Fibroblast of the conjunctiva (primary cell): ENCODE measurements around the gene IL7R.
"Not testable (repeated sequence)": the region's sequence is repeated elsewhere in the genome, so short reads cannot be mapped to it uniquely, and the experiment has no call there.

ENCODE experiments used
- DNase-seq: peaks from one replicate; pipeline ENCODE4 v3.0.0-alpha.2; 2010; ENCODE audit warnings: low read depth

The IL7R gene

DNA sequence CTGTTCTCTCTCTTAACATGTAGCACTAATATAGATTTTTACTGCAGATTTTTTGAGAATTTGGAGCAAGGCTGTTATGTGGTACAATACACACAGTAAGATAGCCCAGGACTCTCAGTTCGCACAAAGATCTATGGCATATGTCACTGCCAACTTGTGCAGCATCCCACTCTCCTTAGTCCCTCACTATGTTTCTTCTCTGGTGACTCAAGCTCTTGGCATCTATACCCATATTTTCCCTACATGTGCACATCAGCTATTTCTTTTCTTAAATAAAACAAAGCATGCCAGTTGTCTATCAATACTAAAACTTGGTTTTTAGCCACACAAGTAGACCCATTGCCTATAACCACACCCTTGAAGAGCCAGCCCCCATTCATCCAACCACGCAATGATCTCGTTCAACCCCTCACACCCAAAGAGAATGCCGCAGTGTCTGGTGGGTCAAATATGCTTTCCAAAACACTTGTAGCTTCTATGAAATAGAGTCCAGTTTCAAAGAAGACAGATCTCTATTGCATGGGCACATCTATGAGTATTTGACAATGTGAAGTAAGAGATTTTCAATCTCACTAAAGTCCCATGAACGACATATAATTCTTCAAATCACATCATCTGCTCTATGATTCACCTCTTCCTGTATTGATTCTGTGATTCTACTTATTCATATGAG, 18.2 kb upstream of the IL7R start:
- no peak for DNase-seq

DNA sequence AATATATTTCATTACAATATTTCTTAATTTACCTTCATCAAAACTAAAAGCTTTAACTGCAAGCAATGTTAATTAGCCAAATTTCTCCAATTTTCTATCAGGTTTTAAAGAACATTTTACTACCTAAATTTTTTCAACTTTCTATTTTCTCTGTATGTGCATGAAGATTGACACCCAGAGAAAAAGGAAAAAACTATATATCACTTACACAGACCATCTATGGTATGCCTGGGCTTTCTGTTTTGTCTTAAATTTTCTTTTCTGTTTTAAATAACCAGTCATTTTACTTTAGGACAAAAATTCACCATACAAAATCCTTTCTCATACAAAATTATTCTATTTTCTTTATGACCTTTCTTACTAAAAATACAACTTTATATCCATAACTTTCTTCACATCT, 13.8 kb upstream of the IL7R start:
- DNase-seq, result no peak

DNA sequence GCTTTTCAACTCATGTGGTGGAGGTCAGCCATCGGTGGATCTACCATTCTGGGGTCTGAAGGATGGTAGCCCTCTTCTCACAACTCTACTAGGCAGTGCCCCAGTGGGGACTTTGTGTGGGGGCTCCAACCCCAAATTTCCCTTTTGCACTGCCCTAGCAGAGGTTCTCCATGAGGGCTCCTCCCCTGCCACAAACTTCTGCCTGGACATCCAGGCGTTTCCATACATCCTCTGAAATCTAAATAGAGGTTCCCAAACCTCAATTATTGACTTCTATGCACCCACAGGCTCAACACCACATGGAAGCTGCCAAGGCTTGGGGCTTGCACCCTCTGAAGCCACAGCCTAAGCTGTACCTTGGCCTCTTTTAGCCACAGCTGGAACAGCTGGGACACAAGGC, 11.2 kb upstream of the IL7R start:
- not testable (repeated sequence) for DNase-seq

- no peak for DNase-seq
These were observed 9.2 kb upstream of the IL7R start for GRCh38 chr5:35847491-35847890.

DNA sequence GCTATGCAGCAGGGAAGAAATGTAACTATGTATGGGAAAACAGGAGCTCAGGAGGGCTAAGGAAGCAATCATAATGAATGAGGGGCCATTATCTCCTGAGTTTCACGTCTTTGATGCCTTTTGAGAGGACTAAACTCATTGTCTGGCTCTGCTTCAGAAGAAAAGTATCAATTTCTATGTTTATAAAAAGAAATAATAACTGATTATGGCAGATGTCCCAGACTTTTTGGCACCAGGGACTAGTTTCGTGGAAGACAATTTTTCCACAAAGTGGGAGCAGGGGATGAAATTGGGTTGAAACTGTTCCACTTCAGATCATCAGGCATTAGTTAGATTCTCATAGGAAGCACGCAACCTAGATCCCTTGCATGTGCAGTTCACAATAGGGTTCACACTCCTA, 8.7 kb upstream of the IL7R start:
- DNase-seq, result no peak

DNA sequence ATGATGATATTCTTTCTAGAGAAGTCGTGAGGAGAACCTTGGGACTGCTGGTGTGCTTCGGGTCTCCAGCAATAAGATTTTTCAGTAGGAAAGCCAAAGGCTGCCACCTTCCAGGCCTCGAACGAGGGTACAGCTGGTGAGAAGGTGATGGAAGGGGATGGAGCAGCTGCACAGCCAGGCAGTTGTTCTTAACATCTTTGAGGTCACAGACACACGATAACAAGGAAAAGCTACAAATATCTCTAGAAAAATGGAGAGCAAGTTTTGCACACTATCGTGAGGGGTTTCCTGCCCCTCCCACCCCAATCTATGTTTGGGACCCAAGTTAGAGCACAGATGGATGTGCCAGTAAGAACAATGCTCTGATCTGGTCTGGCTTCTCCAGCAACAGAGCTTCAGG, 6.8 kb upstream of the IL7R start:
- DNase-seq, result no peak

DNA sequence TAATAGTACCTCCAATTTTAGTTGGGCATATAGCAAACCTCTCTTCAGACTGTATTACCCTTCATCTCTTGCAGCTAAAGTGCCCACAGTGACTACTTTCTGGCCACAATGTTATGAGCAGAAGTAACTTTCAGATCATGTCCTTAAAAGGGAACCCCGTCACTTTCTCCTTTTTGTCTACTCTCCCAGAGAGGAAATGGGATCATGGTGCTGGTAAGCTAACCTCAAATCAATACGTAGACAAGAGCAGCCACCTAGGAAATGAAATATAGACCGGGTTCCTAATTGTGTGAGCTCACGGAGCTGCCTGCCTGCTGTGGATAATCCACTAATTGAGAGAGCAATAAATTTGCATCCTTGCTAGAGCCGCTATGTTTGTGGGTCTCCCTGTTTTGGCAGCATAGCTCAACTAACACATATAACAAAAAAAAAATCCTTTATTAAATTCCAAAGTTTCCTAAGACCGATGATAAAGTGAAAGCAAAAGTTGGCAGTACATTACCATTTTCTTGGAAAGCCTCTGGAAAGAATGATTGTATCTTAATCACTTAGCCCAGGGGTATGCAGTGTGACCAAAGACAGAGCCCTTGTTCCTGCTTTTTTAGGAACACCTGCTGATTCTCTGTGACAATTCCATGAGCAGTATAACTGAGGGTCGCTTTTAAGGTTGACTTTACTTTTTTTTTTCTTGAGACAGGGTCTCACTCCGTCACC, 5.6 kb upstream of the IL7R start:
- no peak for DNase-seq

DNA sequence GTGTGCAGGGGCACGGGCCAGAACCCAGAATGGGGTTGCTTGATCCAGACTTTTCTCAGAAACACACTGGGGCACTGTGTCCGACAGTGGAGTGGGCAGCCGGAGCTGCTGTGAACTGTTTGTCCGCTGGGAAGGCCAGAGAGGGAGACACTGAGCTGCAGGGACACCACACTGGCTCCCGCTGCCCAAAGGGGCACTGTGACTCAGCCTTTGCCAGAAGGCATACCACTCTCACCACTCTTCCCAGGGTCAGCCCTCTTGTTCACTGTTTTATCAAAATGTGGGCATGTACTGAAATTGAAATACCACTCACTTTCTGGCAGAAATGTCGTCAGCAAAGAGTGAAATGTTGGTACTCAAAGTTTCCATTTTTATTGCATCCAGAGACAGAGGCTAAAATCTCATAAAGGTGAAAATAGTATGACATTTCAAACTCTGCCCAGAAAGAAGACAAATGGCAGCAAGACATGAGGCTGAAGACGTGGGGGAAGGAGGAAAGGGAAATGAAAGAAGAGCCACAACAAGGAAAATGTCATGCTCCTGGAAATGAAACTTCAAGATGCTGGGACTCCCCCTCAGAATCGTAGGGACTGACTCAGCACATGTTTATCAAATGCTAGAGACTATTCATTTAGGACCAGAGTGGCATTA, 4.5 kb upstream of the IL7R start:
- no peak for DNase-seq

GRCh38 chr5:35852773-35853172, 3.9 kb upstream of the IL7R start:
- DNase-seq, result no peak

GRCh38 chr5:35853631-35854030, 3.1 kb upstream of the IL7R start:
- DNase-seq, result no peak

DNA sequence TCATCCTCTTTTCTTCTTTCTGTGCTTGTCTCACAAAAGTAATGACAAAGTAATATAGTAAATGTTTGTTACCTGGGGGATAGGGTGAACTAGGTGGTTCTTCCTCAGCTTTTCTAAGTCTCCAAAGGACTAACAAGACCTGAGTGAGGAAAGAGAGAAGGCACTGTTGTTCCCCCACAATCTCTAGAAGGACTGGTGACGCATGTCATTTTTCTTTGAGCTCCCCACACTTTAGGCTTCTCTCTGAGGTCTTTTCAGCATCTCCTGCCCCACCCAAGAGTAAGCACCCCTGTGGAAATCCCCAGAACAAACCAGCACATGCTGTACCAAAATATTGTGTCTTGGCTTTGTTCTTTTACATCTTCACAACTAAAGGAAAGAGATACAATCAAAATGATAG, 2.4 kb upstream of the IL7R start:
- no peak for DNase-seq

- no peak for DNase-seq
These were observed 1.5 kb upstream of the IL7R start for GRCh38 chr5:35855187-35855586.

GRCh38 chr5:35856186-35856764, 416 bp upstream of the IL7R start:
- not testable (repeated sequence) for DNase-seq

- peak; percentile 10 for DNase-seq
These were observed 1.0 kb downstream of the IL7R start for GRCh38 chr5:35857606-35858205.

- no peak for DNase-seq
These were observed 2.5 kb downstream of the IL7R start for GRCh38 chr5:35859101-35859661.

DNA sequence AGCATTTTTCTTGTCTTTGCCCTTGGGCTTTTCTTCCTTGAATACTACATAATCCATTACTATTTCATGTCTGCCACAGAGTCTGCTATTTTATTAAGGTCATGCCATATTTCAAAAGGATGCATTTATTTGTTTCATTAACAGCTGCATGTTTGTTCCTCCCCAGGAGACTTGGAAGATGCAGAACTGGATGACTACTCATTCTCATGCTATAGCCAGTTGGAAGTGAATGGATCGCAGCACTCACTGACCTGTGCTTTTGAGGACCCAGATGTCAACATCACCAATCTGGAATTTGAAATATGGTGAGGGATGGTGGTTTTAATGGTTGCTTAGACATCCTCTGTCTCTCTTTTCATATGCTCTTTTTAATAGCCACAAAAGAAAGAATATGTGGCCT, 4.0 kb downstream of the IL7R start:
- no peak for DNase-seq

DNA sequence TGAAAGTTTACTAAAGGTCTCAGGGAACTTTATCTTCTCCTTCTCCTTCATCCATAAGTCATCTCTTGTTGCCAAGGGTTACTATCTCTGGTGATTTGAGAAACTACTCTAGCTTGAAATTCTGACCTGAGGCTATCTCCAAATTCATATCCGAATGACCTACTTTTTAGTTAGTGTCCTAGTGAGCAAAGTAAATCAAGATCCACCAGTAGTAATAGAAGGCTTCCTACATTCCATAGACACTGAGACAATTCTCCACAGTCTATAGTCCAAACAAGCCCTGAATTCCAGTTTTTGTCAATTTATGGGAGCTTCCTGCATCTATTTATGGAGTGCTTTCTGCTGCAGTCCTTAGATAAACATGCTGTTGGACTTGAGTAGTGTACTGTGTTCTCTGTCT, 5.0 kb downstream of the IL7R start:
- no peak for DNase-seq

GRCh38 chr5:35862126-35862525, 5.4 kb downstream of the IL7R start:
- no peak for DNase-seq

GRCh38 chr5:35863159-35863558, 6.5 kb downstream of the IL7R start:
- no peak for DNase-seq

DNA sequence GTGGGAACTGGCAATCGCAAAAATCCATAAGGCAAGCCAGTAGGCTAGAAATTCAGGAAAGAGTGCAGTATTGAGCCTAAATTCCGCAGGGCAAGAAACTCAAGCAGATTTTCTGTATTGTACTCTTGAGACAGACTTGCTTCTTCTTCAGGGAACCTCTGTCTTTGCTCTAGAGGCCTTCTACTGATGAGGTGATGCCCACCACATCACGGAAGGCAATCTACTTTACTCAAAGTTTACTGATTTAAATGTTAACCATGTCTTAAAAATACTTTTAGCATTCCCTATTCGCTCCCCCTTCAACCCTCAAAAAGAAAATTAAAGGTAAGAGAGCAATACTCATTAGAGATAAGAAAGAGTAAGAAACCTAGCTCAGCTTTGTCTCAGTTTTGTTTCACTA, 11.3 kb downstream of the IL7R start:
- DNase-seq, result no peak

DNA sequence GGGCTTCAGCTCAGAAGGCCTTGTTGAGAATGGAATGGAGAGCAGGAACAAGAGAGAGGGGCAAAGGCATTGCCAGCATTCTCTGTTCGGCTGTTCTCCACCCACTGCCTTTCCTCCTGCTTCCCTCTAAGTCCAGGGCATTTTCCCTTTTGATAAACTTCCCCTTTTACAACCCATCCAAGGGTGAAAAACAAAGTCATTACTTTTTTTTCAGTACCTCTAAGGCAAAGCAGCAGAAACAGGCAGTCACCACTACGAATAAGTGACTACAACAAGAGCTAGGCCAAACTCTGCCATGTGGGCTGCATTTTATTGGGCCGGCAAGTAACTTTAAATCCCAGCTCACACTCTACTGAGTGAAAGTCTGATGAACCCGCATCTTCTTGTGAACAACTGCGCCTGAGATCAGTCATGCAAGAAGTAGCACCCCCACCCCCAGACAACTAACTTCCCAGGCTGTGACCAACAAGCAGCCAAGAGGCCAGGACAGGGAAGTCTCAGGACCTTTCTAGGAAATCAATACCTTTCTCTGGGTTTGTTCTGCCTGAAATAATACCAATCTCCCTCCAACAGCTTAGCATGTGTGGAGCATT, 13.1 kb downstream of the IL7R start:
- no peak for DNase-seq

GRCh38 chr5:35870605-35871004, 13.9 kb downstream of the IL7R start:
- DNase-seq, result no peak
